Dendritic cell treated with granulocyte-macrophage colony-stimulating factor and Interleukin-4, amounts not matched to agents 40 ng/mL and 50 ng/mL, for 4 days (primary cell): Measurements from ENCODE around the gene LHFPL3.

Source experiments
- H3K27ac Mint-ChIP-seq: one replicate; pipeline ENCODE4 v1.8.0; 2022; ENCODE audit warnings: mild to moderate bottlenecking, mixed read lengths
- H3K27me3 Mint-ChIP-seq: one replicate; pipeline ENCODE4 v1.8.0; 2022; ENCODE audit warnings: mild to moderate bottlenecking, mixed read lengths
- H3K36me3 Mint-ChIP-seq: one replicate; pipeline ENCODE4 v1.8.0; 2022; ENCODE audit warnings: low read depth, mixed read lengths
- H3K4me1 Mint-ChIP-seq: one replicate; pipeline ENCODE4 v1.8.0; 2022; ENCODE audit warnings: low read depth, mixed read lengths
- H3K4me3 Mint-ChIP-seq: one replicate; pipeline ENCODE4 v1.8.0; 2022; ENCODE audit warnings: mild to moderate bottlenecking, moderate library complexity, mixed read lengths
- H3K9me3 Mint-ChIP-seq: one replicate; pipeline ENCODE4 v1.8.0; 2022; ENCODE audit warnings: mixed read lengths
- intact Hi-C: fragments of 100-400 bp; cut with micrococcal nuclease; formaldehyde crosslinking; loops from one replicate; pipeline ENCODE4 v1.15.0; 2022

The LHFPL3 gene

GRCh38 chr7:104940023-104940710, 611.8 kb downstream of the LHFPL3 start:
- intact Hi-C loops = loop anchor here (5.0 kb wide), 1 partner anchor 87 kb away; no protein-coding TSS in a partner anchor
- Mint-ChIP-seq H3K36me3 (peaks cover 18% of the 10 kb centered on the region), H3K27me3 (no peaks in the 10 kb centered on the region), H3K4me1 (peaks cover 41% of the 10 kb centered on the region), H3K27ac (peak overlapping the region; percentile 100), H3K4me3 (no peak overlapping the region), H3K9me3 (no peaks in the 10 kb centered on the region)

DNA sequence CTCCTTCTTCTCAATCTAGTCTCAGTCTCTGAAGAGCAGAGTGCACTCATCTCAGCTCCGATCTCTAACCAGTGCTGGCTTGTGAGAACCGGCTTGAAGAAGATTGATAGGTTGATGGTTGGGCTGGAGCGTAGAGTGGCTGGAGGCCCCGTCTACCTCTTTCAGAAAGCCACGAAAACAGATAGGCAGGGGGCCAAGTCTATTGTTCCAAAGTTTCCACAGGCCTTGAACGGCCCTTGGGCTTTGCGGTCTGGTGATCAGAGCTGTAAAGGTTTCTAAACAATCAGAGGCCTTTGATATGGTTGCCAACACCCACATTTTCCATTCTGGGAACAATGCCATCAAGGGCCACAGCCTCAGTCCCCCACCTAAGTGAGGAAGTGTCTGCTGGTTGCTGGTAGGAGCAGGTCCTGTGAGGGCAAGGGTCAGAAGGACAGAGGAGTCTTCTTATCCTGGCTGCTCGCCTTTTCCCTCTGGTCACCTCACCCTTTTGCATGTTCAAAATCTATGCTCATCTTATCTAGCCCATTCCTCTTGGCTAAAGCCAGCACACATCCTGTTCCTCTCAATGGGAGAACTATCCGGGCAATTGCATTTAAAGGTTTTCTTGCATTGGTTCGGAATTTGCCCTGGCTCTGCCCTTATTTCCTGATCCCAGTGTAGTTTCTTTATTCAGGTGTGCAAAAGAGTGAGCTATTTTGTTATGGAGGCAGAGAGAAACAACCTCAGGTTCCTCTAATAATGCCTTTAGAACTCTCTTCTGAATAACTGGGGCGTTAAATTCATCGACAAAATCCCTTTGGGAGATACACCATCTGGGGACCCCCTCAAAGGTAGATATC, 615.3 kb downstream of the LHFPL3 start:
- Mint-ChIP-seq H3K4me1 (peaks cover 66% of the 10 kb centered on the region), H3K4me3 (peak overlapping the region; percentile 77), H3K27me3 (no peaks in the 10 kb centered on the region), H3K9me3 (no peaks in the 10 kb centered on the region), H3K36me3 (peaks cover 29% of the 10 kb centered on the region), H3K27ac (peak overlapping the region; percentile 100)
- intact Hi-C loops = loop anchor here (5.0 kb wide), 1 partner anchor 84 kb away; no protein-coding TSS in a partner anchor

GRCh38 chr7:104945599-104945956, 617.2 kb downstream of the LHFPL3 start:
- peak overlapping the region; percentile 100 for H3K27ac Mint-ChIP-seq
- no peaks in the 10 kb centered on the region for H3K27me3 Mint-ChIP-seq
- H3K4me3 Mint-ChIP-seq = peak overlapping the region; percentile 2
- intact Hi-C loops = loop anchor here (1.0 kb wide), 3 partner anchors 16 to 69 kb away; partner anchors contain the start of gene KMT2E
- peaks cover 28% of the 10 kb centered on the region for H3K36me3 Mint-ChIP-seq
- no peaks in the 10 kb centered on the region for H3K9me3 Mint-ChIP-seq
- H3K4me1 Mint-ChIP-seq = peaks cover 67% of the 10 kb centered on the region

DNA sequence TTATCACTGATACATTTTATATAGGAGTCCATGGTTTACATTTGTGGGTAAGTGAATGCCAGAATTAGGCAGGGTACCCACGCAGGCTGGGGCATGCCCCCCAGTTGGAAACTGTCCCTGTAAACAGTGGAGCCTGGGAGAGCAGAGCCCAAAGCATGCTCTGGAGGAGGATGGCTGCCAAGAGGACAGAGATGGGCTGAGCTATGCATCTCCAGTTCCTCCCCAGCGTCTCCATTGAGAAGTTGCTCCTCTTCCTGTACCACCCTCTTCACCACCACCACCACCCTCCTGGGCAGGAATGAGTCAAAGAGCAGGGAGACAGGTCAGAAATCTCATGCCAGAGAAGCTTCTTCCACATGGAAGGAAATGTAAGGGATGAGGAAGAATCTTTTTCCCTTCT, 617.9 kb downstream of the LHFPL3 start:
- Mint-ChIP-seq H3K27me3 (no peaks in the 10 kb centered on the region), H3K9me3 (no peaks in the 10 kb centered on the region), H3K36me3 (peaks cover 26% of the 10 kb centered on the region), H3K4me1 (peaks cover 67% of the 10 kb centered on the region), H3K27ac (peak overlapping the region; percentile 100), H3K4me3 (peak overlapping the region; percentile 39)
- intact Hi-C loops = no loop called here

- H3K4me3 Mint-ChIP-seq = no peak overlapping the region
- H3K4me1 Mint-ChIP-seq = peaks cover 56% of the 10 kb centered on the region
- peaks cover 32% of the 10 kb centered on the region for H3K36me3 Mint-ChIP-seq
- H3K27ac Mint-ChIP-seq = no peak overlapping the region
- intact Hi-C loops = no loop called here
- H3K27me3 Mint-ChIP-seq = no peaks in the 10 kb centered on the region
- no peaks in the 10 kb centered on the region for H3K9me3 Mint-ChIP-seq
Observed at GRCh38 chr7:104950006-104950405, 621.6 kb downstream of the LHFPL3 start.

DNA sequence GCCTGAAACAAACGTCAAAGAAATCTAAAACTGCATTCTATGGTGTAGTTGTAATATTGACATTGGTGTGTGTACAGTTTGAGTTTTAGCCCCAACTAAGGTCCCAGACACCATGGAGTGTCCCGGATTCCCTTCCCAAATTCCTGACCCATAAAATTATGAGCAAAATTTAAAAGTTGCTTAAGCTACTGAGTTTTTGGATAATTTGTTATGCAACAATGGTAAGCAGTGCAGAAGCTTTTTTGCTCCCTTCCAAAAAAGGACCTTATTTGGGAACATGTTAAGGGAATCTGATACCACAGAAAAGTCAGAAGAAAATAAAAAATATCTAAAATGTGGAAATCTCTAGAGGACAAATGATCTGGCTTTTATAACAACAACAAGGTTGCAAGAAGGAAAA, 622.4 kb downstream of the LHFPL3 start:
- no peak overlapping the region for H3K4me3 Mint-ChIP-seq
- peak overlapping the region; percentile 79 for H3K27ac Mint-ChIP-seq
- H3K27me3 Mint-ChIP-seq = no peaks in the 10 kb centered on the region
- peaks cover 56% of the 10 kb centered on the region for H3K4me1 Mint-ChIP-seq
- intact Hi-C loops = no loop called here
- no peaks in the 10 kb centered on the region for H3K9me3 Mint-ChIP-seq
- H3K36me3 Mint-ChIP-seq = peaks cover 36% of the 10 kb centered on the region

DNA sequence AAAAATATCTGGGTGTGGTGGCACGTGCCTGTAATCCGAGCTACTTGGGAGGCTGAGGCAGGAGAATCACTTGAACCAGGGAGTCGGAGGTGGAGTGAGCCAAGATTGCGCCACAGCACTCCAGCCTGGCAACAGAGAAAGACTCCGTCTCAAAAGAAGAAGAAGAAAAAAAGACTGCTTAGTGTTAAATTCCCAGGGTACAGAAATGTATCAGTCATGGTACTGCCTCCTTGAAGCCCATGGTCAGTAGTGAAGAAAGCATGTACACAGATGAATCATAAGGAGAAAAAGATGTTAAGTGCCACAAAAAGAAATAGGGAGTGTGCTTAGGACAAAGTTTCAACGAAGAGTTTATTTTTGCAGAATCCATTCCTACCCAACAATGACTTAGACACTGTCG, 623.1 kb downstream of the LHFPL3 start:
- H3K27me3 Mint-ChIP-seq = no peaks in the 10 kb centered on the region
- H3K27ac Mint-ChIP-seq = peak overlapping the region; percentile 79
- peaks cover 52% of the 10 kb centered on the region for H3K4me1 Mint-ChIP-seq
- H3K4me3 Mint-ChIP-seq = no peak overlapping the region
- intact Hi-C loops = no loop called here
- H3K36me3 Mint-ChIP-seq = peaks cover 40% of the 10 kb centered on the region
- H3K9me3 Mint-ChIP-seq = no peaks in the 10 kb centered on the region

DNA sequence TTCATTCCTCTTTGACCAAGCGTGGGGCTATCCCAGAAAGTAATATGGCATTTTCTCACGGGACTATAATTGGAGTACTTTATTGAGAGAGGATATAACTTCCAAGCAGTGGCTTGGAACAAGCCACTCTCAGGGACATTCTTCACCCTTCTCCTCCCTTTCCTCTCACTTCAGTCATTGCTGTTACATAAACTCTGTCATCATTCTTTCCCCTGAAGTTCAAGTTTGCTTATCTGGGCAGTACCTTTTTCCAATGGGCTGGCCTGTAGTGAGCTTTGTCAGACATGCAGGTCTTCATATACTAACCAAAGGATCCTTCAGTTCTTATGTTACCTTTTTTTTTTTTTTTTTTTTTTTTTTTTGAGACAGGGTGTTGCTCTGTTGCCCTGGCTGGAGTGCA, 626.9 kb downstream of the LHFPL3 start:
- Mint-ChIP-seq H3K9me3 (no peaks in the 10 kb centered on the region), H3K4me1 (peaks cover 61% of the 10 kb centered on the region), H3K4me3 (no peak overlapping the region), H3K36me3 (peaks cover 47% of the 10 kb centered on the region), H3K27ac (no peak overlapping the region), H3K27me3 (no peaks in the 10 kb centered on the region)
- intact Hi-C loops = no loop called here
